Stimulated activated CD8-positive, alpha-beta memory T cell treated with anti-CD3 and anti-CD28 coated beads, Interleukin-4, amount 100 ng/mL, for 4 hours (primary cell): Measurements from ENCODE around the gene TOMT.

Experiments
- DNase-seq, 2 donors: peaks; one replicate each; pipeline ENCODE4 v3.0.0-alpha.2; 2020; ENCODE audit warnings: low read depth in 2 of 2, low spot score in 1 of 2

TOMT gene

DNA sequence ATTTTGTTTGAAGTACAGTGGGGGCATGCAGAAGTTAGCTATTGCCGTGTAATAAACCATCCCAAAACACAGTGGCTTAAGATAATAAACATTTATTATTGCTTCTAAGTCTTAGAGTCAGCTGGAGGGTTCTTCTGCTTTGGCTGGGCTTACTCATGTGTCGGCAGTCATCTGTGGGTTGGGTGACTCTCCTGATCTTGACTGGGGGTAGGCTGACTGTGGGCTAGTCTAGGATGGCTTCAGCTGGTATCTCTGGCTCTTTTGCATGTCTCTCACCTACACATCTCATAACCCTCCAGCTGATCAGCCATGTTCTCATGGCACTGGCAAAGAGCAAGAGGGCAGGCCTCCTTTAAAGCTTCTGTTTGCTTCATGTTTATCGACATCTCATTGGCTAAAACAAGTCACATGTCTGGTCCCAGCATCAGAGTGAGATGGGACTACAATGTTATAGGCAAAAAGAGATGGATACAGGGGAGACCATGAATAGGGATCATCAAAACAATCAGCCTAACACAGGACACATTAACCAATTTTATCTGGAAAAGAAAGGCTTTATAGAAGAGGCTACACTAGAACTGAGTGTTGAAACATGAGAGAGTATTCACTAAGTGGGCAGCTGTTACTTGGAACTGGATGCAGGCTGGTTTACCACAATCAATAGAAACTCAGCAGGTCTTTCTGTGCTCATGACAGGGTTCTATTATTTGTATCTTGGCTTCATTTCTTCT lies 19.9 kb upstream of the TOMT start:
- no peak for DNase-seq

DNA sequence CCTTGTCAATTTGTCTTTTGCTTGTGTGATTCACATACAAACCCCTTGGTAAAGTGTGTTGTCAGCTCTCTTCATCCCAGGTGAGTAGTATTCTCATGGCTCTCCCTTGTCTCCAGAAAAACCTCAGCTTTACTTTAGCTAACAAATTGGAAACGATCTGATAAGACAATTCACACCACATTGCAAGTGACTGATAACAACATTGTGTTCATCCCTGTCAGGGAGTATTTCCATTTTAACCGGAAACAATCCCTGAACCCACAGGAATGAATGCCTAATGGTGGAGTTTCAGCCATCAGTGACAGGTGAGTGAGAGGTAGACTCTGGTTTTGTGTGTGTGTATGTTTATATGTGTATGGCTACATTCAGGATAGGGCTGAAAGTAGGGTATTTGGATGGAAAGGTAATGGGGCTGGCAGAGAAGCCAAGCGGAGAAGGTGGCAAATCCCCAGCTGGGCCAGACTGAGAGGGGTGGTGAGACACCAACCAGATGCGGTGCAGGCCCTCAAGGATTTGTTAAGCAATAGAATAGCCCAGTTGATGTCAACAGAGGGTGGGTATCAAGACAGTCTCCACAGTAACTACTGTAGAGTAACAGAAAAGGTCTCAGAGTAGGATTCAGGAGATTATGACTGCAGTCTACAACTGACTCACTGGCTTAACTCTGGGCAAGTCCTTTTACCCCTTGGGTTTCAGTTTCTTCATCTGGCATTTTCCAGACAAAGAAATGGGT lies 17.5 kb upstream of the TOMT start:
- no peak for DNase-seq

- peak; percentile 25 to 45 for DNase-seq
Measured at GRCh38 chr11:72091292-72091691, 14.4 kb upstream of the TOMT start.

- no peak for DNase-seq
Measured at GRCh38 chr11:72098741-72099140, 7.0 kb upstream of the TOMT start.

GRCh38 chr11:72100009-72100408 lies 5.7 kb upstream of the TOMT start:
- DNase-seq, result no peak

GRCh38 chr11:72100462-72100861 lies 5.3 kb upstream of the TOMT start:
- DNase-seq, result no peak

- no peak for DNase-seq
Measured at GRCh38 chr11:72102162-72102561, 3.6 kb upstream of the TOMT start.

- DNase-seq, result no peak
Measured at GRCh38 chr11:72102631-72102945, 3.1 kb upstream of the TOMT start.

DNA sequence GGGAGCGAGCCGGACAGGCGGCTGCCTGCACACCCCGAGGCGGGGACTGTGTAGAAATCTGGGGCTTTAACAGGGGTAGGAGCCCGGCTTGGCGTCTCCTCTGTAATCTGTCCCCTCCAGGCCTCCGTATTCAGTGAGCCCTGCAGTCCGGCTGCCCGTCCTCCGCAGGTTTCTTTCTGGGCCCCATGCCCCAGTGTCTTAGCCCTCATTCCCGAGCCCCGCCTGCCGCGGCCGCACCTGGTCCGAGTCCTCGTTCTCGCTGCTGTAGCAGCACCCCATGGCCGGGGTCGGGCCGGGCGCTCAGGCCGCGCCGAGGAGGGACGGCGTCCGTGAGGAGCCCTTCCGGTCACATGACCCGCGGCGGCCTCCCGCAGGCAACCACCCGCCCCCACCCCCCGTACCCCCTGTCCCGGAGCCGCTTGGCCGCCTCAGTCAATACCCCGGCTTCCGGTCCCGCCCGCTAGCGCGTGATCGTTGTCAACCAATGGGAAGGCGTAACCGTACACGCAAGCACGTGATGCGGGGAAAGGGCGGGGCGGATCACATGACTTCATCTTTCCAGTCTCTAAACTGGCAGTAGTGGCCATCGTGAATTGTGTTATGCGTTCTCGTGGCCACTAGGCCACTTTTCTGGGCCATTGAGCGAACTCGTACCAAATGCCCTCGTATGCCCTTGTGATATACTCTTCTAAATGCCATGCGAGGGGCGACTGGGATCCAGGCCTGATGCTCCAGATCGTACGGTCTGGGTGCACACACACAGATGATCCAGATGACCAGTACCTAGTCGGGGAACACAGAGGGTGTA lies 2.6 kb upstream of the TOMT start, which contains the start of gene LAMTOR1:
Gene LAMTOR1, minus strand, starts transcription at position 352 of the 808 bp plus-strand sequence. Its CDS starts 73 bp downstream, at position 279.
- peak; percentile 96 to 97 for DNase-seq

- DNase-seq, result no peak
Measured at GRCh38 chr11:72103754-72104167, 2.0 kb upstream of the TOMT start.

DNA sequence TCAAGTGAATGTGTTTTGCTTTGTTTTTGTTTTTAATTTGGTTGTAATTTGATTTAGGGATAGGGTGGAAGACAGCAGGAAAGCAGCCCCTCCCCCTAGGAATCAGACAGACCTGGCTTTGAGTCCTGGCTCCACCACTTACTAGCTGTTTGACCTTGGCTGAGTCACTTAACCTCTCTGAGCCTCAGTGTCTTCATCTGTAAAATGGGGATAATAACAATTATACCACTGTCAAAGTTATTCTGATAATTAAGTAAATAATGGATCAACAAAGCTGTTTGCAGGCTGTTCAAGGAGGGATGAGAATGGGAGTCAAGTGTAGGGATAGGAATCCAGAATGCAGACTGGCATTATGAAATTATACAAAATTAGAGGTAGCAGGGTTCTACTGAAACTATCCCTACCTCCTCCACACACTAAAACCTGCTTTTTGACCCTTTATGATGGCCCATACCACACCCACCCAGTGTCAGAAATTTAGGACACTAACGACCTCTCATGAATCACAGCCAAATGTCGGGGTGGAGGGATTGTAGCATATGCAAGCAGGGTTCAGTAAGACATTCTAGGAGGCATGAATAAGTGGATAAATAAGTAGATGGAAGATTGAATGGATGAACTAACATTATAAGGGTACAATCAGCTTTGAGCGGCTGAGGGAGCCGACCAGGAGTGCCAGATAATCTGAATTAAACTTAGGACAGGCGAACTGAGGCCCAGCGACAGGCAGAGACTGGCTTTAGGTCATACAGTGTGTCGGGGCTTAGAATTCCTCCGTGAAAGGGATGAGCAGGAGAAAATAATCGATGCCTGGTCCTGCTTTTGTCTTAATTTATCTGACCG lies 5.8 kb downstream of the TOMT start:
- no peak for DNase-seq

GRCh38 chr11:72112143-72112977 lies 6.6 kb downstream of the TOMT start, which contains the start of gene ANAPC15:
ANAPC15 (minus strand) TSS chr11:72112695; CDS start chr11:72111276, 1,419 bp downstream.
- DNase-seq, result peak; percentile 99 to 100

DNA sequence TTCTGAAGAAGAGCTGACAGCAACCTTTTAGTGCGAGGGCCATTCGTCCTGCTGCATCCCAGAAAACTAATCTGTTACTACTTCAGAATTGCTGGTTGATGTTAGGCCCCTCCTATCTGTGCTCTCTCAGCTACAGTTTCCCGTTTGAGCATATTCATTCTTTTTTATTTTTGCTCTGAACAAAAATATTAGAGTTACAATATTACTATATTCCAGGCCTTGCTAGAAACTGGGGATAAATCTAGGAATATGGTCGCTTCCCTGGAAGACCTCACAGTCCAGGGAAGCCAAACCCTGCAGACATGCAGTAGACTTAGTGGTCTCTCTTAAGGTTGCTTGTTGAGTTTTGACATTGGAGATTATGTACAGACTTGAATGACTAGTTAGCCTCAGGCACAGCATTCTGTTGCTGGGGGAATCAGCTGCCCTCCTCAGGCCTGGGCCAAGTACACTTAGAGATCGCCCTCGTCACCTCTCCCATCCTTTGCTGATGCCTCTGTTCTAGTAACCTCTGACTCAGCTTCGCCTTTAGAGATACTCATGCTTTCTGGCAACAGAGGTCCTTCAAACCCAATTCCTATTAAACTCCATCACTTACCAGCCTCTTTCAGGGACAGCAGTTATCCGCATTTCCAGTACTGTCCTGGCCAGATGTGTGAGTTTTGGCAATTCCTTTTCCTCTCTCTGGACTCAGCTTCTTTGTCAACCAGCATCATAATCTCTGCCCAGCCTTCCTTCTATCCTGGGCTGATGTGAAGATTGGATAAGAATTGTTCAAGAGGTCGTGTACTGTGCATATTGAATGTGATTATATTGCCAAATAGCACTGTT lies 7.5 kb downstream of the TOMT start:
- no peak for DNase-seq

- DNase-seq, result no peak
Measured at GRCh38 chr11:72114570-72114969, 8.8 kb downstream of the TOMT start.

GRCh38 chr11:72116019-72116755 lies 10.5 kb downstream of the TOMT start:
- no peak for DNase-seq

GRCh38 chr11:72119198-72119597 lies 13.5 kb downstream of the TOMT start:
- no peak for DNase-seq

GRCh38 chr11:72120930-72121329 lies 15.2 kb downstream of the TOMT start:
- DNase-seq, result no peak

DNA sequence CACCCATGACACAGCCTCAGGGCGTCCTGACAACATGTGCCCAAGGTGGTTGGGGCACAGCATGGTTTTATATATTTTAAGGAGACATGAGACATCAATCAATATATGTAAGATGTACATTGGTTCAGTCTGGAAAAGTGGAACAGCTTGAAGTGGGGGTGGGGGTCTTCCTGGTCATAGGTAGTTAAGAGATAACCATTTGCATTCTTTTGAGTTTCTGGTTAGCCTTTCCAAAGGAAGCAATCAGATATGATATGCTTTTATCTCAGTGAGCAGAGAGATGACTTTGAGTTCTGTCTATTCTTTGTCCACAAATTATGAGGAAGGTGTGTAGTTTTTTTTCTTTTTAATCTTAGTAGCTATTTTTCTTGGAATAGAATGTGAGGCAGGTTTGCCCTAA lies 16.9 kb downstream of the TOMT start:
- no peak for DNase-seq
